Fibroblast of mammary gland (primary cell): ENCODE measurements around the gene ALOXE3.

Experiments
- DNase-seq: peaks from one replicate; pipeline ENCODE4 v3.0.0-alpha.2; 2010; ENCODE audit warnings: low read depth
- H3K4me3 ChIP-seq: 2 replicates; pipeline ENCODE4 v1.5.1; 2011; ENCODE audit warnings: low read depth, mild to moderate bottlenecking, low read length, moderate library complexity; ENCODE audit not compliant: control insufficient read depth
- TF ChIP-seq, protein P1 (sequence below): conservative IDR thresholded peaks from 2 replicates; pipeline ENCODE4 v1.5.1; 2011; ENCODE audit warnings: low read depth, low read length, inconsistent platforms; ENCODE audit not compliant: control insufficient read depth, insufficient read depth

Gene ALOXE3

DNA sequence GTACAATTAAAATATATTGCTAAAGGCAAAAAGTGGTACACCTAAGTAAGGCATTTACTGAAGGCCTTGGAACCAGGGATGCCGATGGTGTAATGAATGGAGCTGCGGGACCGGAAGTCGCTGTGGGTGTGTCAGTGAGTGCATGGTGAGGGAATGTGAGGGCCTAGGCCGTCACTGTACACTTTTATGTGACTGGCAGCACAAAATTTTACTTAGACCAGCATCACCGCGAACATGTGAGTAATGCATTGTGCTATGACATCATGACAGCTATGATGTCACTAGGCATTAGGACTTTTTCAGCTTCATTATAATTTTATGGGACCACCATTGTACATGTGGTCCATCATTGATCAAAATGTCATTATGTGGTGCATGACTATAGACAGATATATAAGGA, 64.7 kb downstream of the ALOXE3 start:
- TF ChIP-seq, protein P1, sequence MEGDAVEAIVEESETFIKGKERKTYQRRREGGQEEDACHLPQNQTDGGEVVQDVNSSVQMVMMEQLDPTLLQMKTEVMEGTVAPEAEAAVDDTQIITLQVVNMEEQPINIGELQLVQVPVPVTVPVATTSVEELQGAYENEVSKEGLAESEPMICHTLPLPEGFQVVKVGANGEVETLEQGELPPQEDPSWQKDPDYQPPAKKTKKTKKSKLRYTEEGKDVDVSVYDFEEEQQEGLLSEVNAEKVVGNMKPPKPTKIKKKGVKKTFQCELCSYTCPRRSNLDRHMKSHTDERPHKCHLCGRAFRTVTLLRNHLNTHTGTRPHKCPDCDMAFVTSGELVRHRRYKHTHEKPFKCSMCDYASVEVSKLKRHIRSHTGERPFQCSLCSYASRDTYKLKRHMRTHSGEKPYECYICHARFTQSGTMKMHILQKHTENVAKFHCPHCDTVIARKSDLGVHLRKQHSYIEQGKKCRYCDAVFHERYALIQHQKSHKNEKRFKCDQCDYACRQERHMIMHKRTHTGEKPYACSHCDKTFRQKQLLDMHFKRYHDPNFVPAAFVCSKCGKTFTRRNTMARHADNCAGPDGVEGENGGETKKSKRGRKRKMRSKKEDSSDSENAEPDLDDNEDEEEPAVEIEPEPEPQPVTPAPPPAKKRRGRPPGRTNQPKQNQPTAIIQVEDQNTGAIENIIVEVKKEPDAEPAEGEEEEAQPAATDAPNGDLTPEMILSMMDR = no peak
- DNase-seq = no peak
- H3K4me3 ChIP-seq = no peak overlapping the region

DNA sequence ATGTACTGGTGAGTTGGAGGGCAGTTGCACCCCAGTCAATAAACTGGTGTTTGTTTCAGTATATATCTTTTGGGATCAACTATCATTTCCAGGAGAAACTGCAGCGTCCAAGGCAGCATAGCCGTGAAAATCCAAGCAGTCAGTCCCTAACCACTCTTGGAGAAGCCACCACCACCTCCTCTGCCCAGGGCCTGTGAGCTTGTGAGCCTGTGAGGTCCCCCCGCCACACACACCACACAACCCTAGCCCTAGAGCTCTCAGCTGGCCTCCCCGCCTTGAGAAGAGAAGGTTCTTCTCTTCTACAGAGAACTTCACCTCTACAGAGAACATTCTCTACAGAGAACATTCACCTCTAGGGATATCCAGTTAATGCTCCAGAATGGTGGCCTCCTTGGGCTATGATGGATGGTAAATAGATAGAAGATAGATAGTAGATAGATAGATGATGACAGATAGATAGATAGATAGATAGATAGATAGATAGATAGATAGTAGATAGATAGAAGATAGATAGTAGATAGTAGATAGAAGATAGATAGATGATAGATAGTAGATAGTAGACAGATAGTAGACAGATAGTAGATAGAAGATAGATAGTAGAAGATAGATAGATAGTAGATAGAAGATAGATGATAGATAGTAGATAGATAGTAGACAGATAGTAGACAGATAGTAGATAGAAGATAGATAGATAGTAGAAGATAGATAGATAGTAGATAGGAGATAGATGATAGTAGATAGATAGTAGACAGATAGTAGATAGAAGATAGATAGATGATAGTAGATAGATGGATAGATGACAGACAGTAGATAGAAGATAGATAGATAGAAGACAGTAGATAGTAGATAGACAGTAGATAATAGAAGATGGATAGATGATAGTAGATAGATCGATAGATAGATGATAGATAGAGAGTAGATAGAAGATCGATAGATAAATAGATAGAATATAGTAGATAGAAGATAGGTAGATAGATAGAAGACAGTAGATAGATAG, 65.8 kb downstream of the ALOXE3 start:
- TF ChIP-seq, protein P1 = no peak
- DNase-seq = no peak
- no peak overlapping the region for H3K4me3 ChIP-seq

GRCh38 chr17:8051831-8052230, 66.5 kb downstream of the ALOXE3 start:
- TF ChIP-seq, protein P1 = no peak
- no peak for DNase-seq
- no peak overlapping the region for H3K4me3 ChIP-seq

GRCh38 chr17:8048736-8049135, 69.6 kb downstream of the ALOXE3 start:
- no peak for DNase-seq
- no peak overlapping the region for H3K4me3 ChIP-seq
- TF ChIP-seq, protein P1 = no peak

GRCh38 chr17:8048236-8048635, 70.1 kb downstream of the ALOXE3 start:
- TF ChIP-seq, protein P1 = no peak
- H3K4me3 ChIP-seq = no peak overlapping the region
- no peak for DNase-seq

- TF ChIP-seq, protein P1 = no peak
- DNase-seq = no peak
- no peak overlapping the region for H3K4me3 ChIP-seq
Measured at GRCh38 chr17:8047769-8048110, 70.6 kb downstream of the ALOXE3 start.
